ENCODE data around the gene C2CD4C. TPM values are rescaled to one million over a fixed set of nuclear protein-coding genes. Genes with fewer than 3 reads are reported as not detected.

Gene C2CD4C
- total RNA-seq, 1 experiment from 2014 or later, result 1.8 TPM

DNA sequence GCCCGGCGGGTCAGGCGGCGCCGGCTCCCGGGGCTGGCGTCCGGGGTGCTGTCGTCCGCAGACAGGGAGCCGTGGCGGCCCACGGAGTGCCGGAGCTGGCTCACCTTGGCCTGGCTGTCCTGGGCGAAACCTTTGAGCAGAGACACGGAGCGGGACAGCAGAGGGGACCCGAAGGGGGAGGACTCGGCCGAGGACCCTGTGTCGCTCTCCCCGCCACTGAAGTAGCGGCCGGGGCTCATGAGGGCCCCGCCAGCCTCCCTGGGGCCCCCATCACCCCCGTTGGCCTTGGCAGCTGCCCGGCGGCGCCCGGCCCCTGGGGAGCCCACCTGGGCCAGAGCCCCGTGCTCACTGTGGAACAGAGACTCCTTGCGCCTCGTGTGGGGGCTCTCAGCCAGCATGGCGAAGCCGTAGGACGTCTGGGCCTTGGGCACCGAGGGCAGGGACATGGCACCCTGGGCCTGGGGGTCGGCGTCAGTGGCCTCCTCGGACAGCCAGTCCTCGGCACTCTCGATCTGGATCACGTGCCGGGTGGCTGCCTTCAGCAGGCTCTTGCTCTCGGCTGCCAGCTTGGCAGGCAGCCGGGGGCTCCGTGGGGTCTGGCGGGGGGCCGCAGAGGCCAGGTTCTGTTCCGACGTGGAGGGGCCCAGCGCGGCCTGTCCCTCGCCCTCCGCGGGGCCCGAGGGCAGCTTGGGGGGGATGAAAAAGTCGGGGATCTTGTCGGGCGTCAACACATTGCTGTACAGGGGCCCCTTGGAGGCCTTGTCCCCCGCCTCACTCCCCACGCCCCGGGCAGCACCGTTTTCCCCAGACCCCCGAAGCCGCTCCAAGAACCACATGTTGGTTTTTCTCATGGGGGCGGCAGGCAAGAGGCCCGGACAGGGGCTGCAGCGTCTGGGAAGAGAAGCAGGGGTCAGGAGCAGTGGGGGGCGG is 1.2 kb downstream of the C2CD4C start:
- ChIA-PET POLR2A (ENCODE audit: low non-redundant PET) (no interaction called here), CTCF (no interaction called here)
- TF ChIP-seq EZH2 (IDR thresholded peaks at IDR 0.05; ENCODE audit: borderline replicate concordance, low read depth, low read length, poor library complexity, severe bottlenecking), result no peak
- TF ChIP-seq, protein P1, sequence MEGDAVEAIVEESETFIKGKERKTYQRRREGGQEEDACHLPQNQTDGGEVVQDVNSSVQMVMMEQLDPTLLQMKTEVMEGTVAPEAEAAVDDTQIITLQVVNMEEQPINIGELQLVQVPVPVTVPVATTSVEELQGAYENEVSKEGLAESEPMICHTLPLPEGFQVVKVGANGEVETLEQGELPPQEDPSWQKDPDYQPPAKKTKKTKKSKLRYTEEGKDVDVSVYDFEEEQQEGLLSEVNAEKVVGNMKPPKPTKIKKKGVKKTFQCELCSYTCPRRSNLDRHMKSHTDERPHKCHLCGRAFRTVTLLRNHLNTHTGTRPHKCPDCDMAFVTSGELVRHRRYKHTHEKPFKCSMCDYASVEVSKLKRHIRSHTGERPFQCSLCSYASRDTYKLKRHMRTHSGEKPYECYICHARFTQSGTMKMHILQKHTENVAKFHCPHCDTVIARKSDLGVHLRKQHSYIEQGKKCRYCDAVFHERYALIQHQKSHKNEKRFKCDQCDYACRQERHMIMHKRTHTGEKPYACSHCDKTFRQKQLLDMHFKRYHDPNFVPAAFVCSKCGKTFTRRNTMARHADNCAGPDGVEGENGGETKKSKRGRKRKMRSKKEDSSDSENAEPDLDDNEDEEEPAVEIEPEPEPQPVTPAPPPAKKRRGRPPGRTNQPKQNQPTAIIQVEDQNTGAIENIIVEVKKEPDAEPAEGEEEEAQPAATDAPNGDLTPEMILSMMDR (conservative IDR thresholded peaks at IDR 0.05; ENCODE audit: low read depth, low read length), result no peak
- intact Hi-C loops (cut with micrococcal nuclease; ENCODE audit: unreplicated experiment), result loop anchor here (10.0 kb wide), 1 partner anchor 77 kb away; no protein-coding TSS in a partner anchor
- Histone ChIP-seq H3K27ac (ENCODE audit: low read depth, low read length, poor library complexity, severe bottlenecking) (no peak overlapping the region), H3K4me3 (ENCODE audit: low read depth, low read length, poor library complexity, severe bottlenecking) (peak overlapping the region; percentile 63), H3K27me3 (replicated peaks; ENCODE audit: insufficient read depth, low read depth, low read length, poor library complexity) (peaks cover 7% of the 10 kb centered on the region), H3K9me3 (ENCODE audit: low read depth, low read length, poor library complexity, severe bottlenecking) (no peaks in the 10 kb centered on the region), H3K36me3 (ENCODE audit: insufficient read depth, low read length, poor library complexity, severe bottlenecking) (no peaks in the 10 kb centered on the region), H3K4me1 (ENCODE audit: insufficient read depth, low read length, poor library complexity, severe bottlenecking) (peaks cover 7% of the 10 kb centered on the region)
- no TSS peak for BruUV-seq (replicated peaks)
- DNase-seq (ENCODE audit: low spot score), result no peak

DNA sequence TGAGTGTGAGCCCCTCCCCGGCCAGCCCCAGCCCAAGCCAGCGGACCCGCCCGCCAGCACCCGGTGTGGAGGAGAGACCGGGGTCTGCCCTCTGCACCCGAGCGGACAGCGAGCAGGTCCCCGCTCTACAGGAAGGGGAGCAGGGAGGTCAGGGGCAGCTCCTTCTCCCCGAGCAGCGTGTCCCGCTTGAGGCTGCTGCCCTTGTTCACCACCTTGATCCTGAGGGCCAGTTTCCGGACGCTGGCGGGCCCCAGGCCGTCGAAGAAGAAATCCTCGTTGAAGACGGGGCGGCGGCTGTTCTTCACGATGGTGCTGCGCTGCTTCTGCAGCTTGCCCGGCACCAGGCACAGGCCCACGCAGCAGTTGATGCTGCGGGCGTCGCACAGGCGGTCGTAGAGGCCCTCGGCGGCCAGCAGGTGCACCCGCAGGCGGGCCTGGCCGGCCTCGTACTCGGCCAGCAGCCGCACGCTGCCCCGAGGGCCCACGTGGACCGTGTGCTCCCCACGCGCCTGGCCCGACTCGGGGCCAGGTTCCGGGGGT is 1.9 kb downstream of the C2CD4C start:
- H3K4me3 ChIP-seq (ENCODE audit: low read depth, low read length, poor library complexity, severe bottlenecking), result no peak overlapping the region
- intact Hi-C loops (cut with micrococcal nuclease; ENCODE audit: unreplicated experiment), result loop anchor here (10.0 kb wide), 1 partner anchor 78 kb away; no protein-coding TSS in a partner anchor
- H3K9me3 ChIP-seq (ENCODE audit: low read depth, low read length, poor library complexity, severe bottlenecking), result no peaks in the 10 kb centered on the region
- H3K4me1 ChIP-seq (ENCODE audit: insufficient read depth, low read length, poor library complexity, severe bottlenecking), result peaks cover 7% of the 10 kb centered on the region
- TF ChIP-seq, protein P1 (conservative IDR thresholded peaks at IDR 0.05; ENCODE audit: low read depth, low read length), result no peak
- H3K27ac ChIP-seq (ENCODE audit: low read depth, low read length, poor library complexity, severe bottlenecking), result no peak overlapping the region
- BruUV-seq (replicated peaks), result no TSS peak
- H3K36me3 ChIP-seq (ENCODE audit: insufficient read depth, low read length, poor library complexity, severe bottlenecking), result no peaks in the 10 kb centered on the region
- CTCF ChIA-PET, result no interaction called here
- POLR2A ChIA-PET (ENCODE audit: low non-redundant PET), result no interaction called here
- DNase-seq (ENCODE audit: low spot score), result no peak
- peaks cover 4% of the 10 kb centered on the region for H3K27me3 ChIP-seq (replicated peaks; ENCODE audit: insufficient read depth, low read depth, low read length, poor library complexity)

DNA sequence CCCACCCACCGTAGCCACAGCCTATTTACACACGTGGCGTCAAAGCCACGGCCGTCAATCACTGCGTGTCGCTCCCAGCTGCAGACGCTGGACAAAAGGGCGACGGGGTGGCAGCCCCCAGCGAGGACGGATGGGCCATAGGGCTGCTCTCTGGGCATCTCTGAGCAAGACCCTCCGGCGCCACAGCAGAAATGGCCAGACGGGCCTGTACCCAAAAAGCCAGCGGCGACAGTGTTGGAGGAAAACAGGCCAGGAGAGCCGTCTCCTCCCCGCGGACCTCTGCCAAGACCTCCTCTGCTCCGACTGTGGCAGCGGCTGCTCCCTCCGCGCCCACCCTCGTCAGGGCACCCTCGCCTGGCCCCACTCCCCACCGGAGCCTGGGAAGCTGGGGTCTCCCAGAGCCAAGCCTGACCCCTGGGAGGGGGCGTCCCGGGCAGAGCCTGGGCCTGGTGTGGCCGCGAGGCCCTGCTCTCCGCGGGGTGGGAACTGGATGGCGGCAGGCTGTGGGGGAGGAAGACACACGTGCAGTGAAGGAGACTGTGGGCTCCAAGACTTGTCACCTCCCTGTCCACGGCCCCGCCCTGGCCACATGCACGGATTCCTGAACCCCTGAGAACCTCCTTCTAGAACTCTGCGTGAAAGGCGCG is 2.7 kb downstream of the C2CD4C start:
- ChIA-PET POLR2A (ENCODE audit: low non-redundant PET) (no interaction called here), CTCF (no interaction called here)

More for the DNA sequence above, 2.7 kb downstream of the C2CD4C start:
- Histone ChIP-seq H3K4me1 (ENCODE audit: insufficient read depth, low read length, poor library complexity, severe bottlenecking) (peaks cover 7% of the 10 kb centered on the region), H3K9me3 (ENCODE audit: low read depth, low read length, poor library complexity, severe bottlenecking) (no peaks in the 10 kb centered on the region), H3K27ac (ENCODE audit: low read depth, low read length, poor library complexity, severe bottlenecking) (no peak overlapping the region), H3K4me3 (ENCODE audit: low read depth, low read length, poor library complexity, severe bottlenecking) (no peak overlapping the region), H3K36me3 (ENCODE audit: insufficient read depth, low read length, poor library complexity, severe bottlenecking) (no peaks in the 10 kb centered on the region), H3K27me3 (replicated peaks; ENCODE audit: insufficient read depth, low read depth, low read length, poor library complexity) (peaks cover 4% of the 10 kb centered on the region)
- intact Hi-C loops (cut with micrococcal nuclease; ENCODE audit: unreplicated experiment), result loop anchor here (10.0 kb wide), 1 partner anchor 79 kb away; no protein-coding TSS in a partner anchor
- no TSS peak for BruUV-seq (replicated peaks)
- no peak for DNase-seq (ENCODE audit: low spot score)
- TF ChIP-seq, protein P1 (conservative IDR thresholded peaks at IDR 0.05; ENCODE audit: low read depth, low read length), result no peak
- no peak for TF ChIP-seq EZH2 (IDR thresholded peaks at IDR 0.05; ENCODE audit: borderline replicate concordance, low read depth, low read length, poor library complexity, severe bottlenecking)

All from A673 (cell line).